ENCODE measurements around the gene ASCL1.

The ASCL1 gene

GRCh38 chr12:102990419-102990818, 32.9 kb downstream of the ASCL1 start:
- DNase-seq = no peak

GRCh38 chr12:102992297-102992696, 34.8 kb downstream of the ASCL1 start:
- DNase-seq = no peak

- DNase-seq = no peak
Observed at GRCh38 chr12:102992720-102993119, 35.2 kb downstream of the ASCL1 start.

GRCh38 chr12:102993537-102993936, 36.1 kb downstream of the ASCL1 start:
- DNase-seq = no peak

GRCh38 chr12:102995372-102995771, 37.9 kb downstream of the ASCL1 start:
- no peak for DNase-seq
